SK-N-SH (cell line): ENCODE results near the gene RFTN1.

ENCODE experiments used
- CTCF ChIP-seq: fragments of 200-600 bp; sonication (generic); IDR thresholded peaks from 2 replicates; pipeline ENCODE4 v1.6.1; 2017; ENCODE audit warnings: antibody characterized with exemption, mild to moderate bottlenecking, moderate library complexity
- GATA2 ChIP-seq: sonication (generic); formaldehyde crosslinking; IDR thresholded peaks from 2 replicates; pipeline ENCODE4 v1.5.0; 2020; ENCODE audit warnings: mild to moderate bottlenecking, missing genetic modification reagents
- MEF2A ChIP-seq: IDR thresholded peaks from 2 replicates; pipeline ENCODE4 v1.4.0; 2012; ENCODE audit warnings: low read depth, borderline replicate concordance
- RCOR1 ChIP-seq: fragments of 150-350 bp; IDR thresholded peaks from 2 replicates; pipeline ENCODE4 v1.6.1; 2017; ENCODE audit warnings: antibody characterized with exemption, low read length
- TAF1 ChIP-seq: IDR thresholded peaks from 2 replicates; pipeline ENCODE4 v1.6.1; 2012; ENCODE audit warnings: low read depth, mild to moderate bottlenecking, low read length, moderate library complexity, borderline replicate concordance
- TF ChIP-seq, protein P1 (sequence below): IDR thresholded peaks from 2 replicates; pipeline ENCODE4 v1.6.1; 2012; ENCODE audit warnings: mild to moderate bottlenecking, low read depth, low read length, moderate library complexity
- TF ChIP-seq, protein P2 (sequence below): fragments of 150-350 bp; IDR thresholded peaks from 2 replicates; pipeline ENCODE4 v1.6.1; 2017; ENCODE audit warnings: antibody characterized with exemption, low read length, low read depth, borderline replicate concordance

GRCh38 chr3:16398648-16399047, 114.9 kb downstream of the RFTN1 start:
- no peak for TF ChIP-seq GATA2 (CRISPR knock-in tag)
- TF ChIP-seq, protein P1, sequence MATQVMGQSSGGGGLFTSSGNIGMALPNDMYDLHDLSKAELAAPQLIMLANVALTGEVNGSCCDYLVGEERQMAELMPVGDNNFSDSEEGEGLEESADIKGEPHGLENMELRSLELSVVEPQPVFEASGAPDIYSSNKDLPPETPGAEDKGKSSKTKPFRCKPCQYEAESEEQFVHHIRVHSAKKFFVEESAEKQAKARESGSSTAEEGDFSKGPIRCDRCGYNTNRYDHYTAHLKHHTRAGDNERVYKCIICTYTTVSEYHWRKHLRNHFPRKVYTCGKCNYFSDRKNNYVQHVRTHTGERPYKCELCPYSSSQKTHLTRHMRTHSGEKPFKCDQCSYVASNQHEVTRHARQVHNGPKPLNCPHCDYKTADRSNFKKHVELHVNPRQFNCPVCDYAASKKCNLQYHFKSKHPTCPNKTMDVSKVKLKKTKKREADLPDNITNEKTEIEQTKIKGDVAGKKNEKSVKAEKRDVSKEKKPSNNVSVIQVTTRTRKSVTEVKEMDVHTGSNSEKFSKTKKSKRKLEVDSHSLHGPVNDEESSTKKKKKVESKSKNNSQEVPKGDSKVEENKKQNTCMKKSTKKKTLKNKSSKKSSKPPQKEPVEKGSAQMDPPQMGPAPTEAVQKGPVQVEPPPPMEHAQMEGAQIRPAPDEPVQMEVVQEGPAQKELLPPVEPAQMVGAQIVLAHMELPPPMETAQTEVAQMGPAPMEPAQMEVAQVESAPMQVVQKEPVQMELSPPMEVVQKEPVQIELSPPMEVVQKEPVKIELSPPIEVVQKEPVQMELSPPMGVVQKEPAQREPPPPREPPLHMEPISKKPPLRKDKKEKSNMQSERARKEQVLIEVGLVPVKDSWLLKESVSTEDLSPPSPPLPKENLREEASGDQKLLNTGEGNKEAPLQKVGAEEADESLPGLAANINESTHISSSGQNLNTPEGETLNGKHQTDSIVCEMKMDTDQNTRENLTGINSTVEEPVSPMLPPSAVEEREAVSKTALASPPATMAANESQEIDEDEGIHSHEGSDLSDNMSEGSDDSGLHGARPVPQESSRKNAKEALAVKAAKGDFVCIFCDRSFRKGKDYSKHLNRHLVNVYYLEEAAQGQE, result no peak
- no peak for TF ChIP-seq CTCF
- no peak for TF ChIP-seq MEF2A
- TF ChIP-seq, protein P2, sequence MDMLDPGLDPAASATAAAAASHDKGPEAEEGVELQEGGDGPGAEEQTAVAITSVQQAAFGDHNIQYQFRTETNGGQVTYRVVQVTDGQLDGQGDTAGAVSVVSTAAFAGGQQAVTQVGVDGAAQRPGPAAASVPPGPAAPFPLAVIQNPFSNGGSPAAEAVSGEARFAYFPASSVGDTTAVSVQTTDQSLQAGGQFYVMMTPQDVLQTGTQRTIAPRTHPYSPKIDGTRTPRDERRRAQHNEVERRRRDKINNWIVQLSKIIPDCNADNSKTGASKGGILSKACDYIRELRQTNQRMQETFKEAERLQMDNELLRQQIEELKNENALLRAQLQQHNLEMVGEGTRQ, result no peak
- TF ChIP-seq TAF1, result no peak
- TF ChIP-seq RCOR1, result no peak
